Mesendoderm (in vitro differentiated cells): ENCODE results near the gene TBC1D14.

Experiments used
- DNase-seq: peaks from one replicate; pipeline ENCODE4 v3.0.0; 2013
- H2AK5ac ChIP-seq: 2 replicates; pipeline ENCODE4 v1.6.1; 2013; ENCODE audit warnings: low read length, inconsistent platforms
- H2BK120ac ChIP-seq: 2 replicates; pipeline ENCODE4 v1.6.1; 2013; ENCODE audit warnings: low read depth, mild to moderate bottlenecking, low read length, moderate library complexity, mixed read lengths
- H2BK15ac ChIP-seq: replicated peaks from 2 replicates; pipeline ENCODE4 v1.6.1; 2013; ENCODE audit warnings: low read depth, mild to moderate bottlenecking, moderate library complexity
- H2BK5ac ChIP-seq: 2 replicates; pipeline ENCODE4 v1.6.1; 2013; ENCODE audit warnings: low read length, inconsistent platforms
- H3K18ac ChIP-seq: 2 replicates; pipeline ENCODE4 v1.6.1; 2013; ENCODE audit warnings: mild to moderate bottlenecking, low read length, mixed read lengths
- H3K23ac ChIP-seq: one replicate; pipeline ENCODE4 v1.6.1; 2013; ENCODE audit warnings: low read length
- H3K27ac ChIP-seq: 2 replicates; pipeline ENCODE4 v1.5.1; 2013; ENCODE audit warnings: low read depth, mild to moderate bottlenecking, inconsistent platforms, low read length, moderate library complexity
- H3K27me3 ChIP-seq: 2 replicates; pipeline ENCODE4 v1.6.1; 2013; ENCODE audit warnings: low read length, control low read depth, mild to moderate bottlenecking, inconsistent platforms; ENCODE audit not compliant: insufficient read depth, poor library complexity
- H3K36me3 ChIP-seq: 2 replicates; pipeline ENCODE4 v1.6.1; 2013; ENCODE audit warnings: low read length, inconsistent platforms; ENCODE audit not compliant: control insufficient read depth, insufficient read depth
- H3K4ac ChIP-seq: one replicate; pipeline ENCODE4 v1.6.1; 2013; ENCODE audit warnings: low read depth, mild to moderate bottlenecking, low read length, moderate library complexity
- H3K4me1 ChIP-seq: 2 replicates; pipeline ENCODE4 v1.6.1; 2013; ENCODE audit warnings: low read depth, low read length, inconsistent platforms; ENCODE audit not compliant: control insufficient read depth
- H3K4me2 ChIP-seq: 2 replicates; pipeline ENCODE4 v1.6.1; 2013; ENCODE audit warnings: low read length
- H3K4me3 ChIP-seq: 2 replicates; pipeline ENCODE4 v1.5.1; 2013; ENCODE audit warnings: mild to moderate bottlenecking, low read length
- H3K56ac ChIP-seq: one replicate; pipeline ENCODE4 v1.6.1; 2013; ENCODE audit warnings: low read length
- H3K79me1 ChIP-seq: 2 replicates; pipeline ENCODE4 v1.6.1; 2013; ENCODE audit warnings: low read length, inconsistent platforms
- H3K79me2 ChIP-seq: 2 replicates; pipeline ENCODE4 v1.6.1; 2013; ENCODE audit warnings: mild to moderate bottlenecking, low read length; ENCODE audit not compliant: control insufficient read depth, insufficient read depth
- H3K9ac ChIP-seq: 2 replicates; pipeline ENCODE4 v1.6.1; 2013; ENCODE audit warnings: low read length, inconsistent platforms
- H4K5ac ChIP-seq: one replicate; pipeline ENCODE4 v1.6.1; 2013; ENCODE audit warnings: low read length
- H4K8ac ChIP-seq: one replicate; pipeline ENCODE4 v1.6.1; 2013; ENCODE audit warnings: low read depth, mild to moderate bottlenecking, control low read depth, low read length, moderate library complexity
- WGBS: extraction: QIAGEN DNeasy Blood & Tissue Kit; methylation state at CpG from one replicate; pipeline ENCODE4 v1.1.7; 2013; ENCODE audit warnings: low lambda C conversion rate, missing lambda C conversion rate; ENCODE audit not compliant: insufficient coverage; ENCODE audit errors: extremely low coverage; 5-methylcytosine and 5-hydroxymethylcytosine counted together

The TBC1D14 gene

GRCh38 chr4:6935965-6936364 is 26.3 kb downstream of the TBC1D14 start:
- Histone ChIP-seq H3K56ac (no peak overlapping the region), H3K36me3 (no peaks in the 10 kb centered on the region), H3K79me1 (peaks cover 5% of the 10 kb centered on the region), H3K27ac (no peak overlapping the region), H3K4me1 (peaks cover 11% of the 10 kb centered on the region), H3K18ac (no peak overlapping the region), H3K4me3 (no peak overlapping the region), H3K9ac (no peak overlapping the region), H4K5ac (no peak overlapping the region), H3K23ac (no peak overlapping the region), H3K4ac (no peak overlapping the region), H3K27me3 (no peaks in the 10 kb centered on the region), H2BK5ac (no peak overlapping the region), H2BK15ac (no peak overlapping the region), H3K4me2 (no peak overlapping the region), H2BK120ac (no peak overlapping the region), H3K79me2 (no peaks in the 10 kb centered on the region), H4K8ac (no peak overlapping the region), H2AK5ac (no peak overlapping the region)
- no CpG with 5 or more reads among the region's 4 CpGs for WGBS
- DNase-seq = no peak

GRCh38 chr4:6937201-6937600 is 27.6 kb downstream of the TBC1D14 start:
- no peak for DNase-seq
- Histone ChIP-seq H3K4me2 (no peak overlapping the region), H3K36me3 (no peaks in the 10 kb centered on the region), H3K79me2 (no peaks in the 10 kb centered on the region), H2BK15ac (no peak overlapping the region), H3K27me3 (no peaks in the 10 kb centered on the region), H3K23ac (no peak overlapping the region), H4K5ac (no peak overlapping the region), H3K56ac (no peak overlapping the region), H3K4me1 (peaks cover 11% of the 10 kb centered on the region), H3K9ac (no peak overlapping the region), H3K4ac (no peak overlapping the region), H3K4me3 (no peak overlapping the region), H3K79me1 (peaks cover 5% of the 10 kb centered on the region), H3K18ac (no peak overlapping the region), H2BK5ac (no peak overlapping the region), H4K8ac (no peak overlapping the region), H2AK5ac (no peak overlapping the region), H2BK120ac (no peak overlapping the region), H3K27ac (no peak overlapping the region)
- no CpG with 5 or more reads among the region's 6 CpGs for WGBS

GRCh38 chr4:6937754-6938153 is 28.1 kb downstream of the TBC1D14 start:
- H3K36me3 ChIP-seq = no peaks in the 10 kb centered on the region
- no peak overlapping the region for H3K56ac ChIP-seq
- no peak overlapping the region for H2BK5ac ChIP-seq
- DNase-seq = no peak
- H3K18ac ChIP-seq = no peak overlapping the region
- H3K4me2 ChIP-seq = no peak overlapping the region
- no peaks in the 10 kb centered on the region for H3K79me2 ChIP-seq
- H3K23ac ChIP-seq = no peak overlapping the region
- H4K8ac ChIP-seq = no peak overlapping the region
- H3K79me1 ChIP-seq = peaks cover 4% of the 10 kb centered on the region
- no peak overlapping the region for H3K4me3 ChIP-seq
- peaks cover 16% of the 10 kb centered on the region for H3K4me1 ChIP-seq
- H3K27me3 ChIP-seq = no peaks in the 10 kb centered on the region
- no peak overlapping the region for H3K27ac ChIP-seq
- no peak overlapping the region for H3K9ac ChIP-seq
- H2BK120ac ChIP-seq = no peak overlapping the region
- H2BK15ac ChIP-seq = no peak overlapping the region
- WGBS = no CpG with 5 or more reads among the region's 17 CpGs
- no peak overlapping the region for H2AK5ac ChIP-seq
- H3K4ac ChIP-seq = no peak overlapping the region
- no peak overlapping the region for H4K5ac ChIP-seq

GRCh38 chr4:6938237-6938636 is 28.6 kb downstream of the TBC1D14 start:
- no peak overlapping the region for H3K18ac ChIP-seq
- WGBS = no CpG with 5 or more reads among the region's 7 CpGs
- no peak for DNase-seq
- H3K79me2 ChIP-seq = no peaks in the 10 kb centered on the region
- no peak overlapping the region for H2AK5ac ChIP-seq
- no peak overlapping the region for H3K4me3 ChIP-seq
- no peak overlapping the region for H4K5ac ChIP-seq
- peaks cover 19% of the 10 kb centered on the region for H3K4me1 ChIP-seq
- H3K4me2 ChIP-seq = no peak overlapping the region
- no peak overlapping the region for H3K23ac ChIP-seq
- no peak overlapping the region for H4K8ac ChIP-seq
- no peak overlapping the region for H3K9ac ChIP-seq
- H3K27me3 ChIP-seq = no peaks in the 10 kb centered on the region
- H3K36me3 ChIP-seq = no peaks in the 10 kb centered on the region
- no peak overlapping the region for H3K27ac ChIP-seq
- H3K4ac ChIP-seq = no peak overlapping the region
- H3K56ac ChIP-seq = no peak overlapping the region
- H2BK5ac ChIP-seq = no peak overlapping the region
- no peak overlapping the region for H2BK120ac ChIP-seq
- peaks cover 4% of the 10 kb centered on the region for H3K79me1 ChIP-seq
- H2BK15ac ChIP-seq = no peak overlapping the region

GRCh38 chr4:6938647-6939271 is 29.1 kb downstream of the TBC1D14 start:
- Histone ChIP-seq H2BK120ac (no peak overlapping the region), H3K27me3 (no peaks in the 10 kb centered on the region), H3K36me3 (no peaks in the 10 kb centered on the region), H3K4me2 (no peak overlapping the region), H3K4ac (no peak overlapping the region), H3K4me3 (no peak overlapping the region), H3K27ac (no peak overlapping the region), H3K18ac (no peak overlapping the region), H2BK15ac (no peak overlapping the region), H3K23ac (peak overlapping the region; percentile 31), H3K9ac (no peak overlapping the region), H3K56ac (no peak overlapping the region), H3K79me2 (no peaks in the 10 kb centered on the region), H4K8ac (no peak overlapping the region), H2AK5ac (no peak overlapping the region), H4K5ac (no peak overlapping the region), H3K4me1 (peaks cover 19% of the 10 kb centered on the region), H2BK5ac (no peak overlapping the region), H3K79me1 (peaks cover 3% of the 10 kb centered on the region)
- DNase-seq = no peak
- WGBS = no CpG with 5 or more reads among the region's 20 CpGs
